CD4-positive, alpha-beta T cell treated with Interleukin-1 beta for 1 hour (primary cell): ENCODE data around the gene PERCC1.
"Not testable (repeated sequence)": the region's sequence is repeated elsewhere in the genome, so short reads cannot be mapped to it uniquely, and the experiment has no call there.

Experiments
- DNase-seq, 2 donors: peaks; one replicate each; pipeline ENCODE4 v3.0.0-alpha.2; 2020 to 2022

Gene PERCC1

DNA sequence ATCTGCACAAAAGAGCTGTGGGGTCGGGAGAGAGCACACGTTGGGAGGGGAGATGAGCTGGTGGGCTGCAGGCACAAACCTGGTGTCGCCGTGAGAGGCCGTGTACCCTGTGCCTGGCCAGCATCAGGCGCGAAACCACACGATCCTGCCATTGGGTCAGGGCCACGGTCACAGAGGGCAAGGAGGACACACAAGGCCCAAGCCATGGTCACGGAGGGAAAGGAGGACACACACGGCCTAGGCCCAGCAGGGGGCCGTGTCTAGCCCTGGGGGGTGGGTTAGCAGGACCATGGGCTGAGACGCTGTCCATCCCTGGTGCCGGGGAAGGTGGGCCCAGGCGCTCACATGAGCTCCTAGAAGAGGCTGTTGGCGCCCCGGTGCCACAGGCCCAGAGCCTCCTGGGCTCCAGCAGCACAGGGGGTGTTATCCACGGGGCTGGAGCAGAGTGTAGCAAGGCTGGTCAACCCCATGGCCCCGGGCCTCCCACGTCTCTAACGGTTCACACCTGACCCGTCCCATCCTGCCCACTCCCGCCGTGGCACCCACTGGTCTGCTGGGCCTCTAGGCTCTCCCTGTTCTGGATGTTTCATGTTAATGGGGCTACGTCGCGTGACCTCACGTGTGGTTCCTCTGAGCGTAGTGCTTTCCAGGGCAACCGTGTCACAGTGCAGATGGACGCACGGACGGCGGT lies 21.0 kb downstream of the PERCC1 start:
- no peak for DNase-seq

DNA sequence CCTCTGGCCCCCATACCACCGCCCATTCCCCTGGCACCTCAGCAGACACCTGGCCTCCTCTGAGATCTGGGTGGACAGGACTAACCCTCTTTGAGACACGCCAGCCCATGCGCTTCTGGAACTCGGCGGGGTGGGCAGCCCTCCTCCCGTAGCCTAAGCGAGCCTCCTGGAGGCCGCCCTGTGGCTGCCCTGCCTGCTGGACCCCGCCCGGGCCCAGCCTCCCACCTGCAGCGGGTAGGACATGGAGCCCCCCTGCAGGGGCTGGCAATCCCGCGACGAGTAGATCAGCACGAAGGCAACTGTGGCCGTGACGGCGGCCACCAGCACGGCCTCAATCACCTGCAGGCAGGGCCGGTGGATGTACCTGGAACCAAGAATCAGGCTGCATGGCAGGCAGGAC lies 21.7 kb downstream of the PERCC1 start:
- DNase-seq: no peak

DNA sequence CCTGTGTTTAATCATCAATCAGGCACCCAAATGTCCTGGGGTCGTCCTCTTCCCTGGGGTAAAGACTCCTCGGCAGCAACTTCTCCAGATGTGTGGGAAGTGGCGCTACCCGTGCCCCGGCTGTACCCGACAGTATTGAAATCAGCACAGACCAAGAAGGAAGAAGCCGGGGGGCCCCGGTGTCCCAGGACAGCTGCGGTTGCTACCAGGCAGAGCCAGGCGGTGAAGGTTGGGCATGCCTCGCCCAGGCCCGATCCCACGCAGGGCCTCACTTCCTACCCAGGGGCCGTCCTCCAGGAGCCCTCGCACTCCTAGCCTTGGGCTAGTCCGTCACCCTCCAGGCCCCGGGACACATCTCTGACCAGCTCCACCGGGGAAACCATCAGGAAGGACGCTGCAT lies 22.4 kb downstream of the PERCC1 start:
- no peak for DNase-seq

DNA sequence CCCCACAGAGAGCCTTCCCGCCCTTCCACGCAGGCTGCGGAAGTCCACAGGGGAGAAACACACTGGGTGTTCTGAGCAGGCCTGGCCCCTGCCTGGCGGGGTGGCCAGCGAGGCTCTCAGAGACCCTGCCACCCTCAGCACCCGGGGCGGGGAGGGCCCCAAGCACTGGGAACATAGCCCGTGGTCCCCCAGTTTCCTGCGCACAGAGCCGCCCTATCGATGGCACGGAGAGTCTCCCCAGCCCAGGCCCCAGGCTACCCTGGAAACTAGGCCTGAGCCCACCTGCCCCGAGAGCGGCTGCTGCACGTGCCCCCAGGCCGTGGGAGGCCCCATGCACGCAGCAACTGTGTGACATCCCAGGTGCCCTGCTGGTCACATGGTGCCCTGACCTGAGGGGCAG lies 23.7 kb downstream of the PERCC1 start:
- no peak for DNase-seq

DNA sequence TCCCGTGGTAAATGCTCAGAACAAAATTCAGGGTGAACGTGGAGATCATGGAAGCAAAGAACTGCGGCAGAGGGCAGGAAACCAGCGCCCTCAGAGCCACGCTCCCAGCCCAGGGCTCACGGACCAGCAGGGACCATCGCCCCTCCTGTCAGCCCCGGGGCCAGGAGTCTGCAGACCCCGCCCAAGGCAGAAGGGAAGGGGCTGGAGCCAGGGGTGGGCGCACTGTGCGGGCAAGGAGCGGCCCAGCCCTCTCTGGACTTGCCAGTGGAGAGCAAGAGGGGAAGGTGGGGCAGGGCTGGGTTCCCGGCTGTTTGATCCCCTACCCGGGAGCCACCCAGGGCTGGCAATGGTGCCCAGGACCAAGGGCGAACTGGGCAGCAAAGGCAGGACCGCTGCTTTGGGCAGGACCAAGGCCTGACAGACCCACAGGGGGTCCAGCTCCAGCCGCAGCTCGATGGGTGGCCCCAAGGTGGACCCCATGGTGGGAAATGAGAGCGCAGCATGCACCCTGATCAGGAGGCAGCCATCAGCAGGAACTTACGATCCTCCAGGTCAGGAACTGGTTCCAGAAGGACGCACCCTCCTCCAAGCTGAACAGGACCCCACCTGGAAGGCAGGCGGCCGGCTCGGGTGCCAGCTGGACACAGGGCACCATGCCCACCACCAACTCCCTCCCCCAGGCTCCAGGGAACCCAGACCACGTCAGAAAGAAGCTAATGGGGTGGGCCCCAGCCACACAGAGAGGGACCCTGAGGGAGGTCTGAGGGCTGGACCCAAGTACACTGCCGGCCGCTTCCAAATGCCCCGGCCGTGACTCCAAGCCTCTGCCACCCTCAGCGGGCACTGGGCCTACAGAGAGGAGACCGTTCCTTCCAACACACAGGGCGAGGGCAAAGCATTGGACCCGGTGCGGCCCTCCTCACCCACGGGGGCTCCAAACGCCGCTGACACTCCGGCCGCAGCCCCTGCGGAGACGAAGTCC lies 24.6 kb downstream of the PERCC1 start:
- no peak for DNase-seq

DNA sequence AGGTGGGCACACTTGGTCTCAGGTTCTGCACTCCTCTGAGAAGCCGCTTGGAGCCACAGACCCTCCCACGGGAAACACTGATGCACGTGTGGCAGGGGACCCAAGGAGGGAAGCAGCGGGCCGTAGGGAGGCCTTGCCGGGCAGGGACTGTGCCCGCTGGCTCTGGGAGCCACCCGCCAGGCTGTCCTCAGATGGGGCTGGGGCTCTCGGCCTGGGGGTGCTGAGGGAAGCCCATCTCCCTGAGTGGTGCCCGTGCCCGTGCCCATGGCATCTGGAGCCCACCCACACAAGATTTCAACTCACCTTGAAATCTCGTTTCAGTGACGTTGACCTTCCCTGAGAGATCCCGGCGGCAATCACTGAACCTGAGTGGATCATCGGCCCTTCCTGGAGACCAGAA lies 26.1 kb downstream of the PERCC1 start:
- DNase-seq: no peak

DNA sequence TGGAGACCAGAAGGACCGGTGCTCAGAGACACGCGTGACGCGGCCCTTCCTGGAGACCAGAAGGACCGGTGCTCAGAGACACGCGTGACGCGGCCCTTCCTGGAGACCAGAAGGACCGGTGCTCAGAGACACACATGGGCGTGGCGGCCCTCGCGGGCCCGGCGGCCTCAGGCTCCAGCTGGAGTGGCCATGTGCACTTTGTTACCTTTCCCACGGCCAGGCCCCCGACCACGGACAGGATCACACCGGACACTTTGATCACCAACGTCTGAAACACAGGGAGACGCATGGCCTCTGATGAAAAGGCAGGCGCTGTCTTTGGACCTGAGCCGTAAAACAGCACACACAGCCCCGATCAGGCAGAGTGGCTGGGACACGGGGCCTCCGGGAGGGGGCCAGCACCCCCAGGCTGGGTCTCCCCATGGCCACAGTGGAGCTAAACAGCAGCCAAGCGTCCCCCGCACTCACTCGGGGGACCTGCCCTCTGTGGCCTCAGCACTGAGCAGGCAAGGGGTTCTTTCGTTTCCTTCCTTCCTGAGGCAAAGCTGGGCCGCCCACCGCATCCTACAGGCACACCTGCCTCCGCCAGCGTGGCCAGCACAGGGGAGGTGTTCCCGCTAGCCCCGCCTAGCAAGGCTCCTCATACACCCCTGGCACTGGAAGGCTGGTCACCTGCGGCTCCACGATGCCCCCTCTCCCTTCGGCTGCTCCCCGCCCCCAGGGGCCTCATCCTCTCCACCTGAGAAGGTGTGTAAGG lies 26.8 kb downstream of the PERCC1 start:
- no peak for DNase-seq

DNA sequence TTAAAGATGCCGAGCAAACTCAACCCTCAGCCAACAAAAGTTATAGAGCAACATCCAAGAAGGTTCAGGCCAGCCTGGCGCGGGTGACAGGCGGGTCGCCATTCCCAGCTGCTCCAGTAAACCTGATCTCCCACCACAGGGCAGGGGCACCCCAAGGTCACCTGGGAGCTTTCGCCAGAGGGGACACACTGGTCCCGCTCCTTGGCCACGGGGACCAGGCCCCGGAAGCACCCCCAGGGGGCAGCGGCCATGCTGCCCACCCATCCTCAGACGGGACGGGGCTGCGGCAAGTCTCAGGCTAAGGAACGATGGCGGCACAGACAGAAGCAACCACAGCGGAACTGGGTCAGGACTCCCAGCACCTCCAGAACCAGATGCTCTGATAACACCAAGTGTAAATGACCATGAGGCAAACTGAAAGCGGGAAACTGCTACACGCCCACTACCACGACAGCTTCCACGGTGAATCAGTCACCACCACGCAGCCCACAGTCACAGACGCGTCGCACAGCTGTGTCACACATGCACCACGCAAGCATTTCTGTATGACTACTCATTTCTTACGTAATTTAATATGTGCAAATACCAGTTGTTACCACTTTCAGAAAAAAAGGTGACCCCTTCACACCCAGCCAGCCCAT lies 27.6 kb downstream of the PERCC1 start:
- peak in 1 of 2 donors; percentile 47 for DNase-seq

DNA sequence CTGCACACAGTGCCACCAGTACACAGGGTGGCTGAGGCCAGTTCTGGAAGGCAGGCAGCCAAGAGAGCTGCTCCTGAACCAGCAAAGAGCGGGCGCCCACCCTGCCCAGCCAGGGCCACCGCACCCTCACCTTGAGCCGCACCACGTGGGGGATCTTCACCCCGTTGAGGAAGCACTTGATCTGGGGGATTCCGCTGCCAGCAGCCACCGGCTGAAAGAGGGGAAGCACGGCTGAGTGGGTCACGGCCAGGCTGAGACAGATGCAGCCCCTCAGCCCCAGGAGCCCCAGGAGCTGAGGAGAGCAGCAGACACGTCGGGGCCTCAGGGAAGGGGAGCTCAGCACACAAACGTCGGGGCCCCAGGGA lies 28.1 kb downstream of the PERCC1 start:
- peak in 1 of 2 donors; percentile 80 for DNase-seq

DNA sequence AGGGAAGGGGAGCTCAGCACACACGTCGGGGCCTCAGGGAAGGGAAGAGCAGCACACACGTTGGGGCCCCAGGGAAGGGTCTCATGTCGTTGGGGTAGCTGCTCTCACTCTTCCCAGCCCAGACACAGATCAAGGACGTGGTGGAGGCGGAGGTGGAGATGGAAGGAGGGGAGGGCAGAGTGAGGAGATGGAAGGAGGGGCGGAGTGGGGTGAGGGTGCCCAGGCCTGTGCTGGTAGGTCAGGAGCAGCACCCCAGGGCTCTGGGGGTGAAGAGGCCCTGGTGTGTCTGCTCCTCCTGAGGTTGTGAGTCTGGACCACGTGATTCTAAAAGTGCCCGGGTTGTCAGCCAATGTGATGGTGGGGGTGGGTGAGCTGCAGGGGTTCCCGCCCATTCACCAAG lies 29.1 kb downstream of the PERCC1 start:
- DNase-seq: no peak

DNA sequence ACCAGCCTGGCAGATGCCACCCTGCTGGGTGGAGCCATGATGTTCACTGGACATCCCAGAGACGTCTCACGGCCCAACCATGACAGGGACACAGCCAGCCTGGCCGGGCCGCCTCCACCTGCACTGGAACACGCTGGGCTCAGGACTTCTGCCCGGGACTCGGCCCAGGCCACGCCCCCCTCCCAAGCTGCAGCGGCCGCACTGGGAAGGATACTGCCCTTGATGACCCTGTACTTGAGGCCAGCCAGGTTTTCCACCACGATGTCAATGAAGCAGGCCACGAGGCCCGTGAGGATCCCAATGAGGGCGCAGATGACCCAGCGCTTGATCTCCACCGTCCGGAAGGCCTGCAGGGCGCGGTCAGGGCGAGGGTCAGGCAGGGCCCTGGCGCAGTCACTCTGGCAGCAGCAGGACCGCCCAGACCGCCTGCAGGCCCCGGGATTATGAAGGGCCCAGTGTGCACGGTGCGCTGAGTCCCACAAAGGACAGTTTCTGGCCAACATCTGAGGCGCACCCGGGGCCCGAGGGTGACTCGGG lies 29.8 kb downstream of the PERCC1 start:
- no peak for DNase-seq

DNA sequence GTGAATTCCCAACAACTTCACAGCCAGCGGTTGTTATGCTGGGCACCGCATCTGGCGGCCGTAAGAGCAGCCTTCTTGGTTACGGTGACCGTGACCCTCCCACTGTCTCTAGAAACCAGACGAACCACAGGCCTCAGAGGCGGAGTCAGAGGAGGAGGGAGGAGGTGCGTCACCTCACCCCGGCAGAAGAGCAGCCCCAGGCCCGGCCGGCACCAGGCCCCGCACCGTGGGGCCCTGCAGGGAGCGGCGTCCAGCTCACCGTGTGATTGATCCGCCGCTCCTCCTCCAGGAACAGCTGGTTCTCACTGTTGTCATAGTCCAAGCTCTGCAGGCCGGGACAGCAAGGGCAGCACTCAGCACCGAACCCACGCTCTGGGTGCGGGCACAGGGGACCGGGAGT lies 30.3 kb downstream of the PERCC1 start:
- DNase-seq: no peak

DNA sequence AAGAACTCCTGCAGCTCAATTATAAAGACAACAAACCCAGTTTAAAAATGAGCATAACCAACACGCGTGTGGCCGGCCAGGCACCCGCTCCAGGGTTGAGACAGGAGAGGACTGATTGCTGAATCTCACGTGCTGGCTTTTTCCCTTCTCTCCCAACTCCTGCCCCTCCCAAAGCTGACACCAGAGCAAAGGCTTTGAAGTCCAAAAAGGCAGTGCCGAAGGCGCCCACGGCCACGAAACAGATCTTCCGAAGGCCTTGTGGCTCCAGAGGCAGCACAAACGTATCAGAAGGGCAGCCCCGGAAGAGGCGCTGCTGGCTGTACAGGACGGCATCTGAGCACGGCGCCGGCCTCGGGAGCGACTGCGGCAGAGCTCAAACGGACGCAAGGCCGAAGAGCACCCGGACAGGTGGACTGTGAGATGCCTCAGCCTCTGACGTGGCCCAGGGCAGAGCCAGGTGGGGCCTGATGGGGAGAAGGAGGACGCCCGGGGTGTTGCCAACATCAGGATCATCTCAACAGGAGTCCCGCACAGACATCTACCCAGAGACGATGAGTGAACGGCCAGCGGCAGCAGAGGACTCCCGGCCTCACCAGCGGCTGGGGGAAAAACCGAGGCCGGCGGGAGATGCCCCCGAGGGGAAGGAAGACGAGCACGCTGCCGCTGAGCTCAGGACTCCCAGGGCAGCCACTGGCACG lies 33.5 kb downstream of the PERCC1 start:
- DNase-seq: no peak

DNA sequence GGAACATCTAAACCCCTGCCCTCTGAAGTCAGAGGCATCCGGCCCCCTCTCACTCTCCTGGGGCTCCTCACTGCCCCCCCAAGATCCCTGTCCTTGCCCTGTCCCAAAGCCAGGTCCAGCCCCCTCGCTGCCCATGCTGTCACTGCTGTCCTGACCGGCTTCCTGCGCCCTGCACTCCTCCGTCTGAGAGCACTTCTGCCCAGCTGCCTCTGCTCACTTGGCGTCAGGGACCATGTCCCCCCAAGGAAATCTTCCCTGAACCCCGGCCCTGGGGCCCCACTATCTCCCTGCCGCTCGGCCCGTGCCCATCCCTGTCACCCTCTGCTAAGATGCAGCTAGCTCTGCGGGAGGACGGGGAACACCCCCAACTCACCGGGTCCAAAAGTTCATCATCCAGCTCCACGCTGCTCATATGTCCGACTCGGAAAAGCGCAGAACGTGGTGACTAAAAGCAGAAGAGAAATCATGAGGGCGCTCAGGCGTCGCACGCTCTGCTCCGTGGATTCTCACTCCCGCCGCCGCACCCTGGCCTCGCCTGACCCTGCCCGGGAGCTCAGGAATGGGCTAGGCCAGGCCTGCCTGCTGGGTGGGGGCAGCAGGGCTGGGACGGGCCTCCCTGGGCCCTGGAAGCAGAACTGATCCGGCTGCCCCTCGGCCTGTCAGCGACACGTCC lies 34.2 kb downstream of the PERCC1 start:
- no peak for DNase-seq

DNA sequence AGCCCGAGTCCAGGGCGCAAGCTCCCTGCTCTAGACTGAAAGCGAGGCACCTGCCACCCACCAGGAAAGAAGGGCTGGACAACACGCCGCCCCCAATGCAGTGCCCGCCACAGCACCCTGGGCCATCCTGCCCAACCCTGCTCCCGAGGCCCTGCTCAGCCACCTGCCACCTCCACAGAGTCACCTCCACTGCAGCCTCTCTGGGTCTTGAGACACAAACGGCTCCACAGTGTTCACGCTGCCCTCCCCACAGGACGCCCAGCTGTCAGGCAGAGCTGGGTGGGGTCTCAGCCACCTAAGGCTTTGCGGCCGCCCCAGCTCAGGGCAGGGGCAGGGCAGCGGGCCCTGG lies 34.7 kb downstream of the PERCC1 start:
- DNase-seq: no peak

DNA sequence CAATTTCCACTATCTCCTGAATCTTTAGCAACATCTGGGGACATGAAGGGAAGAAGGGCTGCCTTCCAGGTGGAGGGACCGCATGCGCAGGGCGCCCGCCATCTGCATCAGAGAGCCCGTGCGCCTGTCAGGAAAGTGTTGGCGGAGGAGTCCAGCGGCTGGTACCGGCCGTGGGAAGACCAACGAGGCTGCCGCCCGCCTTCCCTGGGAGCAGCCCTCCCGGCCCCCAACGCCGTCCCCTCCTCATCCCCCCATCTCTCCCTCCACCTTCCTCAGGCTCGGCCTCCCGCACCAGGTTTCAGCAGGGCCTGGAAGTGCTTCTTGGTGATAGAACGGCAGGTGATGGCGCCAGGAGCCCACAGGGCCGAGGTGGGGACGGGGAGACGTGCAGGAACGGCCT lies 35.2 kb downstream of the PERCC1 start:
- DNase-seq: no peak

DNA sequence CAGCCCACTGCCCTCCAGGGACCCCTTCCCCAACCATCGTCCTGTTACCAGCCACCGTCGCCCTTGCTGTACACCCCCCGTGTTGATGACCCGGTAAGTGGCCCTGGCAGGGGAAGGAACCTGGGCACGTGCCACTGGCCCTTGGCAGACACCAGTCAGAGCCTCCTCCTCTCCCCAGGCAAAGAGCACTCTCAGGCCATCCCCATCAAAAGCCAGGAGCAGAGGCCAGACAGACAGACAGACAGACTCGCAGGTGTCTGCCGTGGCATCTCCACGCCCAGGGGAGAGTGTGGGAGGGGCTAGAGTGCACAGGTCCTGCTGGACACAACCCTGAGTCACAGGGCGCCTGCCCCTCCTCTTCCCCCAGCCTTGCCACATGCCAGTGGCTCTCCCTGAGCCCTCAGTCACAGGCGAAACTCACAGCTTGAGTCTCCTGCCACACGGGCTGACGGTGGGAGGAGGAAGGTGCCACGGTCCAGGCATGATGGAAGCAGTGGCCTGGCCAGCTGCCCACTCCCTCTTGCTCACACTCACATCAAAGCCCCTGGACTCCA lies 36.2 kb downstream of the PERCC1 start:
- no peak for DNase-seq

DNA sequence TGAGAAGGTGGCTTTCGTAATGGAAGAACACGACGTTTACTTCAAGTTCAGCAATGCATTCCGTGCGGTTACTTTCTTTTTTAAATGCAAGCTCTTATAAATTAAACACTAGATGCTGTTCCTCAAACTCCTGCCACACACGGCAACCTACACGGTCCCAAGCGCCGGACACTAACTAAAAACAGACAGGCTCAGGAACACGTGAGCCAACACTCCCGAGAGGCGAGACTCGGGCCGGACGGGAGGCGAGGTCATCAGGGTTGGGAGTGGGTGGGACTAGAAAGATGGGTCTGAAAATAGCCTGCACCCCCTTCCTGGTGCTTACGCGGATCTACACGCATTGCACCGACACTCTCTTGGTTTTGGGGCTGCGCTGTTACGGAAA lies 37.5 kb downstream of the PERCC1 start:
- DNase-seq: no peak

DNA sequence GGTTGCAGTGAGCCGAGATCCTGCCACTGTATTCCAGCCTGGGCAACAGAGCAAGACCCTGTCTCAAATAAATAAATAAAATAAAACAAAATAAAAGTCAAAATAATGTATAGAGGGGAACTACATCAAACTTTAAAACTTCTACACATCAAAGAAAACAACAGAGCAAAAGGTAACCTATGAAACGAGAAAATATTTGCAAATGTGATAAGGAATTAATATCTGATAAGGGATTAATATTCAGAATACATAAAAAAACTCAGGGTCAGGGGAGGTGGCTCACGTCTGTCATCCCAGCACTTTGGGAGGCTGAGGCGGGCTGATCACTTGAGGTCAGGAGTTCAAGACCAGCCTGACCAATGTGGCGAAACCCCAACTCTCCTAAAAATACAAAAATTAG lies 38.3 kb downstream of the PERCC1 start:
- DNase-seq: not testable (repeated sequence)

DNA sequence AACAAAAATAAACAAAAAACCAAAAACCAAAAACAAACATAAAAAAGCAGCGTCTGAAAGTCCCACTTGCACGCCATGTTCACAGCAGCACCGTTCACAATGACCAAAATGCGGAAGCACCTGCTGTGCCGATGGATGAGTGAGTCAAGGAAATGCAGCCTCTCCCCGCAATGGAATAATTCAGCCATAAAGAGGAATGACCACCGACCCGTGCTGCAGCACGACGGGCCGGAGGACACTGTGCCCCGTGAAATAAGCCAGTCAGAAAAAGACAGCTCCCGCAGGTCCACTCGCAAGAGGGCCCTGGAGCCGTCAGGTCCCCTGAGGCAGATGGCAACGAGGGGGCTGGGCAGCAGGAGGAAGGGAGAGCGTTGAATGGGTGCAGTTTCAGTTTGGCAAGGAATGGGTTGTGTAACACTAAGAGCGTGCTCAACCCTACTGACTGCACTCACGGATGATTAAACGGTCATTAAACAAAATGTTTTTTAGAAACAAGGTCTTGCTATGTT lies 38.9 kb downstream of the PERCC1 start:
- DNase-seq: peak in 1 of 2 donors; percentile 49
